ENCODE results near the gene PARVB.

- no peak for TF ChIP-seq CTCF (IDR thresholded peaks at IDR 0.05)
- TF ChIP-seq EZH2 (IDR thresholded peaks at IDR 0.05): no peak
Measured at GRCh38 chr22:44146088-44146861, 122.2 kb downstream of the PARVB start.

Measured in neural progenitor cell (in vitro differentiated cells).